ENCODE results near the gene CLDN17. TPM values are rescaled to one million over a fixed set of nuclear protein-coding genes. Genes with fewer than 3 reads are reported as not detected.

The CLDN17 gene
- total and polyA plus RNA-seq, 7 donors, result not detected

GRCh38 chr21:30164796-30165195 lies 1.8 kb downstream of the CLDN17 start:
- 81 to 82% methylated on average over 1 of the region's 1 CpG for WGBS, 2 donors
- no peaks in the 10 kb centered on the region for H3K4me1 ChIP-seq
- no peaks in the 10 kb centered on the region for H3K9me3 ChIP-seq
- no peaks in the 10 kb centered on the region for H3K36me3 ChIP-seq
- no peak overlapping the region for H3K27ac ChIP-seq
- intact Hi-C loops (cut with DNase I), result no loop called here
- no peak for TF ChIP-seq POLR2A (IDR thresholded peaks at IDR 0.05)
- no peak for TF ChIP-seq POLR2AphosphoS5 (IDR thresholded peaks at IDR 0.05)
- TF ChIP-seq EP300 (IDR thresholded peaks at IDR 0.05), result no peak
- no peak for TF ChIP-seq CTCF (IDR thresholded peaks at IDR 0.05)
- no peak overlapping the region for H3K4me3 ChIP-seq
- no peak for DNase-seq
- no peaks in the 10 kb centered on the region for H3K27me3 ChIP-seq

GRCh38 chr21:30153697-30154340 lies 12.8 kb downstream of the CLDN17 start:
- WGBS, 2 donors, result 13 to 72% methylated on average over 1 of the region's 1 CpG
- Histone ChIP-seq H3K27ac (no peak overlapping the region), H3K27me3 (no peaks in the 10 kb centered on the region), H3K4me1 (no peaks in the 10 kb centered on the region), H3K4me3 (no peak overlapping the region), H3K9me3 (no peaks in the 10 kb centered on the region), H3K36me3 (no peaks in the 10 kb centered on the region)
- intact Hi-C loops (cut with DNase I), result no loop called here
- DNase-seq, result no peak
- TF ChIP-seq POLR2AphosphoS5 (IDR thresholded peaks at IDR 0.05) (no peak), CTCF (IDR thresholded peaks at IDR 0.05) (no peak), EP300 (IDR thresholded peaks at IDR 0.05) (no peak), POLR2A (IDR thresholded peaks at IDR 0.05) (no peak)

GRCh38 chr21:30152792-30153191 lies 13.8 kb downstream of the CLDN17 start:
- intact Hi-C loops (cut with DNase I), result no loop called here
- Histone ChIP-seq H3K9me3 (no peaks in the 10 kb centered on the region), H3K27ac (no peak overlapping the region), H3K36me3 (no peaks in the 10 kb centered on the region), H3K4me3 (no peak overlapping the region), H3K4me1 (no peaks in the 10 kb centered on the region), H3K27me3 (no peaks in the 10 kb centered on the region)
- TF ChIP-seq POLR2A (IDR thresholded peaks at IDR 0.05) (no peak), POLR2AphosphoS5 (IDR thresholded peaks at IDR 0.05) (no peak), EP300 (IDR thresholded peaks at IDR 0.05) (no peak), CTCF (IDR thresholded peaks at IDR 0.05) (no peak)
- DNase-seq, result no peak

- no peak for TF ChIP-seq CTCF (IDR thresholded peaks at IDR 0.05)
- TF ChIP-seq POLR2A (IDR thresholded peaks at IDR 0.05), result no peak
- no peak for TF ChIP-seq EP300 (IDR thresholded peaks at IDR 0.05)
- no peak for TF ChIP-seq POLR2AphosphoS5 (IDR thresholded peaks at IDR 0.05)
- intact Hi-C loops (cut with DNase I), result no loop called here
- Histone ChIP-seq H3K27ac (no peak overlapping the region), H3K4me3 (no peak overlapping the region), H3K36me3 (no peaks in the 10 kb centered on the region), H3K27me3 (no peaks in the 10 kb centered on the region), H3K4me1 (no peaks in the 10 kb centered on the region), H3K9me3 (no peaks in the 10 kb centered on the region)
- 84 to 85% methylated on average over 1 of the region's 1 CpG for WGBS, 2 donors
- DNase-seq, result no peak
Measured at GRCh38 chr21:30148906-30149305, 17.7 kb downstream of the CLDN17 start.

All from sigmoid colon (tissue), 7 donors.